Breast epithelium (tissue), 4 donors: ENCODE results near the gene TGFB2. TPM values are rescaled to one million over a fixed set of nuclear protein-coding genes. Genes with fewer than 3 reads are reported as not detected.

Source experiments
- DNase-seq, 2 donors: peaks; one replicate each; pipeline ENCODE4 v3.0.0-alpha.2; 2019; ENCODE audit warnings: low spot score in 2 of 2
- H3K27ac ChIP-seq, 2 donors: fragments of 200-600 bp; sonication (generic) in 1 of 2; one replicate each; pipeline ENCODE4 v1.5.1; 2016 to 2019; ENCODE audit warnings: mild to moderate bottlenecking in 1 of 2
- H3K27me3 ChIP-seq, 2 donors: fragments of 200-600 bp; sonication (generic) in 1 of 2; one replicate each; pipeline versions ENCODE4 v1.5.1 to v1.6.0; 2017 to 2019; ENCODE audit warnings: control low read depth in 1 of 2, mild to moderate bottlenecking in 1 of 2
- H3K36me3 ChIP-seq: fragments of 200-600 bp; one replicate; pipeline ENCODE4 v1.5.1; 2019
- H3K4me1 ChIP-seq, 2 donors: fragments of 200-600 bp; sonication (generic); one replicate each; pipeline ENCODE4 v1.5.1; 2016 to 2019; ENCODE audit warnings: control low read depth in 1 of 2
- H3K4me3 ChIP-seq, 3 donors: fragments of 200-600 bp; sonication (generic); 1 replicate in 2 of 3; 2 replicates in 1 of 3; pipeline ENCODE4 v1.5.1; 2016 to 2019; ENCODE audit warnings: mild to moderate bottlenecking in 3 of 3, moderate library complexity in 2 of 3
- H3K9me3 ChIP-seq, 2 donors: fragments of 200-600 bp; sonication (generic) in 1 of 2; one replicate each; pipeline ENCODE4 v1.5.1; 2016 to 2019; ENCODE audit warnings: control low read depth in 1 of 2
- CTCF ChIP-seq, 3 donors: fragments of 450-650 bp; IDR thresholded peaks; one replicate each; pipeline ENCODE4 v1.5.1; 2016 to 2017; ENCODE audit warnings: antibody characterized with exemption in 3 of 3, mild to moderate bottlenecking in 3 of 3, moderate library complexity in 3 of 3
- POLR2A ChIP-seq: fragments of 450-650 bp; IDR thresholded peaks from one replicate; pipeline ENCODE4 v1.6.1; 2016; ENCODE audit warnings: antibody characterized with exemption, mild to moderate bottlenecking, moderate library complexity
- POLR2AphosphoS5 ChIP-seq, 3 donors: sonication (generic); formaldehyde crosslinking; IDR thresholded peaks; one replicate each; pipeline ENCODE4 v1.6.1; 2017; ENCODE audit warnings: antibody characterized with exemption in 3 of 3
- intact Hi-C: fragments of 100-400 bp; cut with DNase I; formaldehyde crosslinking; loops from one replicate; pipeline ENCODE4 v1.15.1; 2023; ENCODE audit warnings: low total_unique reads
- total RNA-seq, 3 donors: library from RNA; depleted of rRNA; stranded (reverse); fragments of >200 nt; gene quantifications; one replicate each; pipeline ENCODE4 v1.1.0, GENCODE V29; 2016

Gene TGFB2
- total RNA-seq, 3 donors from 2014 or later: 1.6 to 10.2 (median 9.5) TPM

- H3K36me3 ChIP-seq: no peaks in the 10 kb centered on the region
- H3K9me3 ChIP-seq: no peaks in the 10 kb centered on the region
- DNase-seq: no peak
- H3K27ac ChIP-seq: no peak overlapping the region
- TF ChIP-seq CTCF (IDR thresholded peaks at IDR 0.05) (no peak), POLR2AphosphoS5 (IDR thresholded peaks at IDR 0.05) (no peak), POLR2A (no peak)
- H3K27me3 ChIP-seq: no peaks in the 10 kb centered on the region
- H3K4me3 ChIP-seq: no peak overlapping the region
- H3K4me1 ChIP-seq: no peaks in the 10 kb centered on the region
- intact Hi-C loops: no loop called here
Observed at GRCh38 chr1:218361298-218362065, 16.3 kb downstream of the TGFB2 start.

- Histone ChIP-seq H3K4me3 (no peak overlapping the region), H3K4me1 (no peaks in the 10 kb centered on the region), H3K9me3 (no peaks in the 10 kb centered on the region), H3K27me3 (no peaks in the 10 kb centered on the region), H3K36me3 (no peaks in the 10 kb centered on the region), H3K27ac (no peak overlapping the region)
- no peak for DNase-seq
- TF ChIP-seq POLR2A (no peak), CTCF (IDR thresholded peaks at IDR 0.05) (no peak), POLR2AphosphoS5 (IDR thresholded peaks at IDR 0.05) (no peak)
- intact Hi-C loops: no loop called here
Observed at GRCh38 chr1:218362418-218363076, 17.4 kb downstream of the TGFB2 start.

GRCh38 chr1:218363141-218363540 lies 18.0 kb downstream of the TGFB2 start:
- DNase-seq: no peak
- H3K36me3 ChIP-seq: no peaks in the 10 kb centered on the region
- no peak for TF ChIP-seq POLR2A
- TF ChIP-seq POLR2AphosphoS5 (IDR thresholded peaks at IDR 0.05): no peak
- TF ChIP-seq CTCF (IDR thresholded peaks at IDR 0.05): no peak
- H3K27ac ChIP-seq: no peak overlapping the region
- intact Hi-C loops: no loop called here
- no peaks in the 10 kb centered on the region for H3K9me3 ChIP-seq
- H3K27me3 ChIP-seq: no peaks in the 10 kb centered on the region
- H3K4me1 ChIP-seq: no peaks in the 10 kb centered on the region
- no peak overlapping the region for H3K4me3 ChIP-seq

GRCh38 chr1:218364028-218364710 lies 19.0 kb downstream of the TGFB2 start:
- intact Hi-C loops: no loop called here
- Histone ChIP-seq H3K27ac (peak overlapping the region in 1 of 2 donors; percentile 16), H3K4me1 (no peaks in the 10 kb centered on the region)

More at GRCh38 chr1:218364028-218364710, 19.0 kb downstream of the TGFB2 start:
- Histone ChIP-seq H3K4me3 (no peak overlapping the region), H3K9me3 (no peaks in the 10 kb centered on the region), H3K27me3 (no peaks in the 10 kb centered on the region), H3K36me3 (no peaks in the 10 kb centered on the region)
- no peak for TF ChIP-seq POLR2AphosphoS5 (IDR thresholded peaks at IDR 0.05)
- TF ChIP-seq CTCF (IDR thresholded peaks at IDR 0.05): no peak
- no peak for TF ChIP-seq POLR2A
- DNase-seq: no peak
